IPS-18a (cell line): Measurements from ENCODE around the gene ANO6.

Experiments
- H3K27ac ChIP-seq: one replicate; pipeline ENCODE4 v1.5.1; 2013; ENCODE audit warnings: low read length
- H3K27me3 ChIP-seq: one replicate; pipeline ENCODE4 v1.6.1; 2013; ENCODE audit warnings: mild to moderate bottlenecking, low read length; ENCODE audit not compliant: control insufficient read depth, insufficient read depth
- H3K36me3 ChIP-seq: one replicate; pipeline ENCODE4 v1.6.1; 2013; ENCODE audit warnings: low read depth, low read length; ENCODE audit not compliant: control insufficient read depth
- H3K4me1 ChIP-seq: one replicate; pipeline ENCODE4 v1.6.1; 2013; ENCODE audit warnings: low read depth, low read length; ENCODE audit not compliant: control insufficient read depth
- H3K4me3 ChIP-seq: one replicate; pipeline ENCODE4 v1.5.1; 2013; ENCODE audit warnings: low read length
- H3K9ac ChIP-seq: one replicate; pipeline ENCODE4 v1.6.1; 2013; ENCODE audit warnings: mild to moderate bottlenecking, low read length, moderate library complexity
- H3K9me3 ChIP-seq: one replicate; pipeline ENCODE4 v1.6.1; 2013; ENCODE audit warnings: low read depth, low read length; ENCODE audit not compliant: control insufficient read depth

Gene ANO6

DNA sequence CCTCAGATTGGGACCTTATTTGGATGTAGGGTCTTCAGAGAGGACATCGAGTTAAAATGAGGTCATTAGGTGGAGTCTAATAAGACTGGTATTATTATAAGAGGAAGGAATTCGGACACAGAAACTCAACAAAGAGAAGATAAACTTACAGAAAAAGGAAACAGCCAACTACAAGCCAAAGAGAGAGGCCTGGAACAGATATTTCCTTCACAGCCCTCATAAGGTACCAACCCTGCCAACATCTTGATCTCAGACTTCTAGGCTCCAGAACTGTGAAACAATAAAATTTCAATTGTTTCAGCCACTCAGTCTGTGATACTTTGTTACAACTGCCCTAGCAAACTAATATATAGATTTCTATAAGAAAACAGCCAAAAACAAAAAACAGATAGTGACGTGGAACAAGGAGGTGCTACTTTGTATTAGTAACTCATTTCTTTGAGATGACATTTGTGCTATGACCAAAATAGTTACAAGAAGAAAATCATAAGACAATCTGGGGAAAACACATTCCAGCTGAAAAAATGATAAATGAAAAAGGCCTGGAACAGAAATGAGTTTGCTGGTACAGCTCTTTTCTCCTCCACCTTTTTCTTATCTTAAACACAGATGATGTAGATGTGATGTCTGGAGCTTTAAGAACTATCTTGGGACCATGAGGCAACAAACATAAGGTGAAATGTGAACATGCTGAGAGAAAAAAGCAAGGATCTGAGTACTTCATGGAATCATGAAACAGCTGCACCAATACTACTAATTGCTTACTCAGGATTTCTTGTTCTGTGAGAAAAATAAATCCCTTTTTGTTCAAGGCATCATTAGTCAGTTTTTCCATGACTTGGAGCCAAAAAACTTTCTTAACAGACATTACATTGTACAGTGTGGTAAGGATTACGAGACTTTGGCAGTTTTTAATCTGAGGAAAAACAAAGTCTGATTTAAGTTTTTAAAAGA lies 243.2 kb downstream of the ANO6 start:
- H3K27me3 ChIP-seq = no peaks in the 10 kb centered on the region
- H3K4me1 ChIP-seq = no peaks in the 10 kb centered on the region
- no peak overlapping the region for H3K27ac ChIP-seq
- no peak overlapping the region for H3K4me3 ChIP-seq
- no peaks in the 10 kb centered on the region for H3K9me3 ChIP-seq
- H3K9ac ChIP-seq = no peak overlapping the region
- H3K36me3 ChIP-seq = no peaks in the 10 kb centered on the region

DNA sequence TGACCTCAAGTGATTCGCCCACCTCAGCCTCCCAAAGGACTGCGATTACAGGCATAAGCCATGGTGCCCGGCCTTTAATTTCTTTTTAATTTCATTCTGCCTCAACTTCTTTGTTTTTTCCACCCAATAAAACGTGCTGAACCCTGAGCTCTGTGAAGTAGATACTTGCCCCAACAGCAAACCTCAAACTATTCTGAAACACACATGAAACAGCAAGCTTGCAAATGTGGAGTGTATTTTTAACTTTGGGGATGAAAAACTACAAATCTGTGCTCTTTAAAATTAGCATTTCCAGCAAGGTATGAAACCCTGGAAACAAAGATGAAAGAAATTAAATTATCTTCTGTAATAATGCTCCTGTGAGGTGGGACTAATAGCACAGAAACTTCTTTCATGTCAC lies 246.6 kb downstream of the ANO6 start:
- no peak overlapping the region for H3K9ac ChIP-seq
- no peaks in the 10 kb centered on the region for H3K27me3 ChIP-seq
- no peak overlapping the region for H3K4me3 ChIP-seq
- no peaks in the 10 kb centered on the region for H3K9me3 ChIP-seq
- H3K27ac ChIP-seq = no peak overlapping the region
- H3K36me3 ChIP-seq = no peaks in the 10 kb centered on the region
- H3K4me1 ChIP-seq = no peaks in the 10 kb centered on the region

DNA sequence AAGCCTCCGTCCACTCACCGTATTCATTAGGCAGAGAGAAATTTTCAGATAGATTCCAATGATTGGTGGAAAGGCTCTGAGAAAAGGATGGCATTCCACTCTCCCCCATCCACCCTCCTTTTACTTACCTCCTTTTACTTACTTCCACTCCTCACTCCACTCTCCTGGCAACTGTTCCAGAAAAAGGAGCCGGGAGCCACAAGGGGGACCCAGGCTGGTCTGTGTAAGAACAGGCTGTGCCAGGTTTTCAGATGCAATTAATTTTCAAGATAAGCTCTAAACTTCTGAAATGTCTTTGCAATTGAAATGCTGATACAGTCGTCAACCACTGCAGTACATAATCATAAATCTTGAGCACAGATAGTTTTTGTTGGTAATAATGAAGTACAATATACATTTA lies 248.8 kb downstream of the ANO6 start:
- no peak overlapping the region for H3K4me3 ChIP-seq
- H3K4me1 ChIP-seq = no peaks in the 10 kb centered on the region
- H3K27me3 ChIP-seq = no peaks in the 10 kb centered on the region
- H3K36me3 ChIP-seq = no peaks in the 10 kb centered on the region
- H3K27ac ChIP-seq = no peak overlapping the region
- no peaks in the 10 kb centered on the region for H3K9me3 ChIP-seq
- H3K9ac ChIP-seq = no peak overlapping the region

DNA sequence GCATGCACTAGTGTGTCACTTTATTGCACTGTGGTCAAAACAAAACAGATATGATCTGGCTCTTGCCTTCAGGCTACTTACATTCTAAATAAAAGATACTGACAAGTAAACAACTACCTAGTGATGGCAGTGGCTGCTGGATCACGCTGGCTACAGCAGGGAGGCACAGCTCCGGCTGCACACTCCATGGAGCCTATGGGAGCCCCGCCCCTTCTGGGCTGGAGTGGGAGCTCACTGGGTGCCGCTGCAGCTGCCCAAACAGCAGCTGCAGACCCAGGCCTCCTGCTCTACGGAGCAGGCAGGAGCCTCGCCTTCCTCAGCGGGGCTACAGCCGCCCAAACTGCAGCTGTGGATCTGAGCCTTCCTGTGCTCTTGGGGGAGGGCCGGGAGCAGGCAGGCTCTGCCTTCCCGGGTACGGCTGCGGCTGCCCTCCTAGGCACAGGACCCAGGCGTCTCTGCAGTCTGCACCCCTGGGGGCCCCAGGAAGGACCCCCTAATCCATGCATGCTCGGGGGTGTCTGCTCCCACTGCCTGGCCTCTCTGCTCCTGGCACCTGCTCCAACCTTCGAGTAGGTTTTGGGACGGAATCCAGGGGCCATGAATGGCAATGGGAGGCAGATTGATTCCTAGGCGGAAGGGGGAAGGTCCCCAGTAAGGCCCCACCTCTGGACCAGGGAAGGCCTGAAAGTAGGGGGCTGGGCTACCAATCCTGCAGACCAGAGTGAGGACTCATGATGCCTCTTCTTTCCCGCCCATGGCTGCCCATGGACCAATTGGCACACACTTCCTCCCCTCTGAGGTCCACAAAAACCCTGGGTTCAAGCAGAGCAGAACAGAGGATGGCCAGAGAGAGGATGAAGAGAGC lies 253.1 kb downstream of the ANO6 start:
- Histone ChIP-seq H3K9me3 (no peaks in the 10 kb centered on the region), H3K27me3 (no peaks in the 10 kb centered on the region), H3K36me3 (no peaks in the 10 kb centered on the region), H3K9ac (no peak overlapping the region), H3K4me3 (no peak overlapping the region), H3K4me1 (no peaks in the 10 kb centered on the region), H3K27ac (no peak overlapping the region)

DNA sequence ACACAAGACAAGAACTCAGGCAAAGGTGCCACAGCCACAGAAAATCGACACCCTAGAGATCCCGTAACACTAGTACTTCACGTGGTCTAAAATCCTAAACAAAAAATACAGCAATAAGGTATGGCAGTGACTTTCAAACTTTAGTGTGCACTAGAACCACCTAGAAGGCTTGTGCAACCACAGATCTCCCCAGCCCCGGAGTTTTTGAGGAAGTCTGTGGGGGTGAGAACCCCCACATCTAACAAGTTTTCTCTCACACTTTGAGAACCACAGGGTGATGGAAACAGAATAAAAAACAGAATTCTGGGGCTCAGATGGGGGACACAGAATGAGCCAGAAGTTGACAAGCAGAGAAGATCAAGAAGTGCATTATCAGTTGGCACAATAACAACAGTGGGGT lies 254.0 kb downstream of the ANO6 start:
- no peak overlapping the region for H3K4me3 ChIP-seq
- no peak overlapping the region for H3K9ac ChIP-seq
- no peaks in the 10 kb centered on the region for H3K27me3 ChIP-seq
- no peaks in the 10 kb centered on the region for H3K4me1 ChIP-seq
- H3K36me3 ChIP-seq = no peaks in the 10 kb centered on the region
- no peaks in the 10 kb centered on the region for H3K9me3 ChIP-seq
- no peak overlapping the region for H3K27ac ChIP-seq

DNA sequence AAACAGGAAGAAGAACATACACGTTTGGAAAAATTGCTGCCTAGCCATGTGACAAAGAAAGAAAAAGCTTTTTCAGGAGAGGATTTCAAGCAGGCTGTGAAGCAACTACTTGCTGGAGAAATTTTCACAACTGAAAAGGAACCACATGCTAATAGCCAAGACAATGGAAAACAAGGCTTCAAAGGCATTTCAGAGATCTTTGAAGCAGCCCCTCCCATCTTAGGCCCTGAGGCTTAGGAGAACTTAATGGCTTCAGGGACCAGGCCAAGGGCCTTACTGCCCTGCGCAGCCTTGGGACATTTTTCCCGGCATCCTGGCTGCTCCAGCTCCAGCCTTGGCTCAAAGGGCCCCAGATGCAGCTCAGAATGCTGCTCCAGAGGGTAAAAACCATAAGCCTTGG lies 257.7 kb downstream of the ANO6 start:
- Histone ChIP-seq H3K9me3 (no peaks in the 10 kb centered on the region), H3K36me3 (no peaks in the 10 kb centered on the region), H3K9ac (no peak overlapping the region), H3K4me3 (no peak overlapping the region), H3K4me1 (no peaks in the 10 kb centered on the region), H3K27me3 (no peaks in the 10 kb centered on the region), H3K27ac (no peak overlapping the region)

DNA sequence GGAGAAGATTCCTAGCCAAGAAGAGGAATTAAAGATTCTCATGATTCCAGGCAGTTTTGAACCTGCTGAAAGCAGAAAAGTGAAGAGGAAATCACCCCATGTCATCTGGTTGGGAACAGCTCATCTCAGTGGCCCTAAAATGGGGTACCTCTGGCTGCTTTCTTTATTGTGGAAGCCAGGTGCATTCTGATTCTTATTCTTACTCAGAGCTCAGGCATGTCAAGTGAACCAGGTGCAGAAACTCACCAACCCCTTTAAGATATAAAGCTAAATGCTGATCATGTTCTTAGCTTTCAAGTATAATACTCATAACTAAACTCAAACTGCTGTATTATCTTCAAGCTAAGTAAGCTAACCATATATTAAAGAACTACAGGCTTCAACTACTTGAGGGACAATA lies 259.7 kb downstream of the ANO6 start:
- Histone ChIP-seq H3K27ac (no peak overlapping the region), H3K9me3 (no peaks in the 10 kb centered on the region), H3K4me1 (no peaks in the 10 kb centered on the region), H3K4me3 (no peak overlapping the region), H3K36me3 (no peaks in the 10 kb centered on the region), H3K9ac (no peak overlapping the region), H3K27me3 (no peaks in the 10 kb centered on the region)

DNA sequence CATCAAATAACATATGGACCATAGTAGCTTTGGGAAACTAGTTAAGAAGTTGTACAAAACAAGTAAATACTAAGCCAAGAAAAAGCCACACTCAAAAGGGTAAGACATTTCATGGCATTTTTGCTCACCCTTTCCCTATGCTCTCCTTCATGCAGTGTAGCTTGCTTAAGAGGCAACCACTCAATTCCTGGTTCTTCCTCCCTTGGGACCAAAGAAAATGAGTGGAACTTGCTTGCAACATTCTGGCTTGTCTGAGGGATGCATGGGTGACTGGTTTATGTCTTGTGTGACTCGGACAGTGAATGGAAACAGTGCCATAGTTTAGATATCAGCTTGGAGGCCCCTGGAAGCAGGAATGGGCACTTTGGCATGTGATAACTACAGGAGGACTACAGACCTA lies 261.6 kb downstream of the ANO6 start:
- H3K4me3 ChIP-seq = no peak overlapping the region
- H3K4me1 ChIP-seq = no peaks in the 10 kb centered on the region
- no peaks in the 10 kb centered on the region for H3K36me3 ChIP-seq

DNA sequence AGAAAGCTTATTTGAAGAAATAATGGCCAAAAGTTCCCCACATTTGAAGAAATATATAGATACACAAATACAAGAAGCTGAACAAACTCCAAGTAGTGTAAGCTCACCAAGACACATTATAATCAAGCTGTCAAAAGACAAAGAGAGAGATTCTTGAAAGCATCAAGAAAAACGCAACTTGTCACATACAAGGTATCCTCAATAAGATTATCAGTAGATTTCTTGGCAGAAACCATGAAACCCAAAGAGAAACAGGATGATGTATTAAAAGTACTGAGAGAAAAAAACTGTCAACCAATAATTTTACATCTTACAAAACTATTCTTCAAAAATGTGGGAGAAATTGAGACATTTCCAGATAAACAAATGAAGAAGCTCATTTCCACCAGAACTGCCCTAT lies 263.0 kb downstream of the ANO6 start:
- no peak overlapping the region for H3K9ac ChIP-seq
- no peaks in the 10 kb centered on the region for H3K36me3 ChIP-seq
- no peaks in the 10 kb centered on the region for H3K9me3 ChIP-seq
- H3K4me3 ChIP-seq = no peak overlapping the region
- H3K27me3 ChIP-seq = no peaks in the 10 kb centered on the region
- no peaks in the 10 kb centered on the region for H3K4me1 ChIP-seq
- H3K27ac ChIP-seq = no peak overlapping the region

More for the DNA sequence above, 261.6 kb downstream of the ANO6 start:
- no peaks in the 10 kb centered on the region for H3K9me3 ChIP-seq
- no peaks in the 10 kb centered on the region for H3K27me3 ChIP-seq
- no peak overlapping the region for H3K27ac ChIP-seq
- no peak overlapping the region for H3K9ac ChIP-seq

DNA sequence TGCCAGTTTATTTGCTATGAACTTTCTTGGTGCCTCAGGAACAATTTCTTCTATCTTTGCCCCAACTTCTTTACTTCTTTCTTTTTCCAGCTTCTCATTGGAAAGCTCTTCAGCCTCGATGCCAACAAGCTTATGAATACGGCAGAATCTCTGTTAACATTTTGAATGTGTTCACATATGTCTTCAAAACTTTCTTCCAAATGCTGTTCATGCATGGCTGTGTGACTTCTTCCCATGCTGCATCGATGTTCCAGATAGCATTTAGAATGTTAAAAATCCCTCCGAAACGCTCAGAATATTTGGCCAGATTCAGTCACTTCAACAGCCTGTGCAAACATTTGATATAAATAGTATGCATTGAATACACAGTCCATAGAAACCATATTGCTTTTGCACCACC lies 265.9 kb downstream of the ANO6 start:
- no peak overlapping the region for H3K27ac ChIP-seq
- no peaks in the 10 kb centered on the region for H3K9me3 ChIP-seq
- H3K4me1 ChIP-seq = no peaks in the 10 kb centered on the region
- no peak overlapping the region for H3K4me3 ChIP-seq
- H3K36me3 ChIP-seq = no peaks in the 10 kb centered on the region
- H3K9ac ChIP-seq = no peak overlapping the region
- H3K27me3 ChIP-seq = no peaks in the 10 kb centered on the region

DNA sequence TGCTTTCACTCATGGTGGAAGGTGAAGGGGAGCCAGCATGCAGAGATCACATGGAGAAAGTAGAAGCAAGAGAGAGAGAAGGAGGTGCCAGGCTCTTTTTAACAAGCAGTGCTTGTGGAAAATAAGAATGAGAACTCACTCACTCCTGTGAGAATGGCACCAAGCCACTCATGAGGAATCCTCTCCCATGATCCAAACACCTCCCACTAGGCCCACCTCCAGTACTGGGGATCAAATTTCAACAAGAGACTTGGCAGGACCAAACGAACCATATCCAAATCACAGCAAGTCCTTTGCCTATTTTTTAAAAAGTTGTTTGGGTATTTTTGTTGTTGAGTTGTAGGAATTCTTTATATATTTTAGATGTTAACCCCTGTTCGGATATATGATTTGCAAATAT lies 267.7 kb downstream of the ANO6 start:
- Histone ChIP-seq H3K27ac (no peak overlapping the region), H3K9ac (no peak overlapping the region), H3K27me3 (no peaks in the 10 kb centered on the region), H3K4me1 (peaks cover 6% of the 10 kb centered on the region), H3K4me3 (no peak overlapping the region), H3K36me3 (no peaks in the 10 kb centered on the region), H3K9me3 (no peaks in the 10 kb centered on the region)
